B cell (primary cell): Measurements from ENCODE around the gene ZNF415. TPM values are rescaled to one million over a fixed set of nuclear protein-coding genes. Genes with fewer than 3 reads are reported as not detected.

Experiments
- ATAC-seq: fragments of 200-7000 bp; cut with Tn5 transposase; one replicate; pipeline ENCODE4 v1.10.0; 2021; ENCODE audit warnings: low read depth, mild to moderate bottlenecking, moderate number of reproducible peaks, moderate library complexity
- CTCF ChIA-PET: fragments of 350-600 bp; sonication (Branson Sonifier 250); formaldehyde crosslinking; loops from one replicate; lab custom pipeline; 2021; ENCODE audit warnings: antibody characterized with exemption, inconsistent platforms; lab: Charles Lee
- POLR2A ChIA-PET: fragments of 350-600 bp; sonication (Branson Sonifier 250); formaldehyde crosslinking; loops from one replicate; lab custom pipeline; 2021; ENCODE audit warnings: antibody characterized with exemption; lab: Charles Lee
- DNase-seq: peaks from one replicate; pipeline ENCODE4 v3.0.0; 2013
- H2AFZ ChIP-seq: 2 replicates; pipeline ENCODE4 v1.6.1; 2012; ENCODE audit warnings: mild to moderate bottlenecking, low read depth, low read length; ENCODE audit not compliant: insufficient read depth, poor library complexity, severe bottlenecking
- H3K27ac ChIP-seq, 2 donors: 1 replicate in 1 of 2; 2 replicates in 1 of 2; pipeline ENCODE4 v1.5.1; 2012 to 2013; ENCODE audit warnings: low read length in 2 of 2, mild to moderate bottlenecking in 2 of 2, moderate library complexity in 1 of 2
- H3K27me3 ChIP-seq, 4 experiments: fragments of 200-600 bp in 1 of 4; sonication (generic) in 1 of 4; replicated peaks in 1 of 4; 1 replicate in 2 of 4; 2 replicates in 2 of 4; pipeline versions ENCODE4 v1.6.1 to v1.7.0; 2013 to 2016; ENCODE audit warnings: low read length in 3 of 4, mild to moderate bottlenecking in 2 of 4, mixed read lengths in 1 of 4, moderate library complexity in 1 of 4; ENCODE audit not compliant: insufficient read depth in 4 of 4, control insufficient read depth in 3 of 4; ENCODE audit errors: control extremely low read depth in 1 of 4
- H3K36me3 ChIP-seq, 2 experiments: replicated peaks in 1 of 2; 1 replicate in 1 of 2; 2 replicates in 1 of 2; pipeline versions ENCODE4 v1.6.1 to v1.7.1; 2013; ENCODE audit warnings: low read length in 1 of 2; ENCODE audit not compliant: insufficient read depth in 2 of 2, control insufficient read depth in 1 of 2; ENCODE audit errors: control extremely low read depth in 1 of 2, extremely low read depth in 1 of 2
- H3K4me1 ChIP-seq, 2 donors: fragments of 200-600 bp in 1 of 2; sonication (generic) in 1 of 2; 1 replicate in 1 of 2; 2 replicates in 1 of 2; pipeline versions ENCODE4 v1.5.1 to v1.6.1; 2013 to 2017; ENCODE audit warnings: low read length in 2 of 2; ENCODE audit not compliant: control insufficient read depth in 2 of 2, insufficient read depth in 2 of 2
- H3K4me2 ChIP-seq: replicated peaks from 2 replicates; pipeline ENCODE3; 2012; ENCODE audit warnings: mild to moderate bottlenecking, low read depth, low read length; ENCODE audit not compliant: poor library complexity, severe bottlenecking
- H3K4me3 ChIP-seq, 5 experiments: fragments of 200-600 bp in 1 of 5; sonication (generic) in 1 of 5; 1 replicate in 3 of 5; 2 replicates in 2 of 5; pipeline versions ENCODE4 v1.5.1 to v1.7.0; 2011 to 2016; ENCODE audit warnings: low read length in 4 of 5, mild to moderate bottlenecking in 4 of 5, low read depth in 2 of 5, control low read depth in 1 of 5, moderate library complexity in 1 of 5; ENCODE audit not compliant: insufficient read depth in 1 of 5; ENCODE audit errors: control extremely low read depth in 1 of 5, extremely low read depth in 1 of 5
- H3K79me2 ChIP-seq: fragments of 200-600 bp; sonication (generic); one replicate; pipeline ENCODE4 v1.6.0; 2016; ENCODE audit warnings: low read length; ENCODE audit not compliant: control insufficient read depth, insufficient read depth
- H3K9ac ChIP-seq: fragments of 200-600 bp; sonication (generic); 2 replicates; pipeline ENCODE4 v1.6.1; 2017; ENCODE audit warnings: mild to moderate bottlenecking, low read length, moderate library complexity
- H3K9me3 ChIP-seq, 3 donors: one replicate each; pipeline versions ENCODE4 v1.6.1 to v1.7.1; 2013; ENCODE audit warnings: low read length in 2 of 3; ENCODE audit not compliant: control insufficient read depth in 2 of 3, insufficient read depth in 1 of 3; ENCODE audit errors: control extremely low read depth in 1 of 3
- H4K20me1 ChIP-seq: 2 replicates; pipeline ENCODE4 v1.6.0; 2012; ENCODE audit warnings: mild to moderate bottlenecking, low read length; ENCODE audit not compliant: insufficient read depth, control insufficient read depth, poor library complexity, severe bottlenecking
- H3K27ac Mint-ChIP-seq: one replicate; pipeline ENCODE4 v1.8.0; 2021; ENCODE audit warnings: mixed read lengths
- H3K27me3 Mint-ChIP-seq: one replicate; pipeline ENCODE4 v1.8.0; 2021; ENCODE audit warnings: mixed read lengths
- H3K4me1 Mint-ChIP-seq: one replicate; pipeline ENCODE4 v1.8.0; 2021; ENCODE audit warnings: mixed read lengths
- H3K4me3 Mint-ChIP-seq: one replicate; pipeline ENCODE4 v1.8.0; 2021; ENCODE audit warnings: mixed read lengths
- H3K9me3 Mint-ChIP-seq: one replicate; pipeline ENCODE4 v1.8.0; 2022; ENCODE audit warnings: mixed read lengths; ENCODE audit not compliant: insufficient read depth
- EZH2 ChIP-seq: IDR thresholded peaks from 2 replicates; pipeline ENCODE4 v1.6.1; 2012; ENCODE audit warnings: borderline replicate concordance, low read depth, mild to moderate bottlenecking, moderate library complexity, low read length; ENCODE audit not compliant: insufficient read depth, poor library complexity, severe bottlenecking
- WGBS: methylation state at CpG from one replicate; pipeline ENCODE4 v1.1.5; 2013; ENCODE audit warnings: missing lambda C conversion rate; ENCODE audit not compliant: insufficient coverage; 5-methylcytosine and 5-hydroxymethylcytosine counted together
- intact Hi-C: fragments of 100-400 bp; cut with micrococcal nuclease; formaldehyde crosslinking; loops from one replicate; pipeline ENCODE4 v1.10.0; 2022
- polyA plus RNA-seq: library from polyadenylated mRNA; depleted of rRNA; stranded (reverse); fragments of >200 nt; gene quantifications from 2 replicates; pipeline ENCODE4 v1.2.3, GENCODE V29; 2012
- total RNA-seq, 2 donors: library from RNA; stranded (reverse); fragments of 120-200 nt in 1 of 2; gene quantifications; 1 replicate in 1 of 2; 2 replicates in 1 of 2; pipeline versions ENCODE4 v1.2.3 to v1.2.4, GENCODE V29; 2013 to 2022
- TF ChIP-seq, protein P1 (sequence below): fragments of 200-600 bp; IDR thresholded peaks from one replicate; pipeline ENCODE4 v1.8.0; 2022; ENCODE audit warnings: antibody characterized with exemption, mild to moderate bottlenecking

ZNF415 gene
- total and polyA plus RNA-seq, 2 donors (not counting 1 experiment from before 2014, with no cell fraction given) = 4.2 to 6.7 TPM

DNA sequence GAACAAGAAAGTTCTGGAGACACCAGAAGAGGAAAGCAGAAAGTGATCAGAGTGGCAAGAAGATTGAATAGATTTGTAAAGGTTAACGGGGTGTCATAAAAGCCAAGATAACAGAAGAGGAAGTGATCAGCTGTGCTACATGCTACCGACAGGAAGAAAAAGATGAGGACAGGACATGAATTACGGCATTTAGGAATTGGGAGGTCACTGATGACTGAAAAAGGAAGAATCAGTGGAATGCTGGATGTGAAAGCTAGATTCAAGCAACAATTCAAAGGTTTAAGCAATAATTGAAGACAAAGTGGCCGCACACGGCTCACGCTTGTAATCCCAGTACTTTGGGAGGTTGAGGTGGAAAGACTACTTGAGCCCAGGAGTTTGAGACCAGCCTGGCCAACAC, 44.6 kb downstream of the ZNF415 start:
- Histone ChIP-seq H3K36me3 (peaks cover under 1 to 57% of the 10 kb centered on the region in 2 experiments), H2AFZ (no peak overlapping the region), H3K79me2 (peaks cover 17% of the 10 kb centered on the region), H3K9me3 (no peaks in the 10 kb centered on the region), H4K20me1 (peaks cover 9% of the 10 kb centered on the region), H3K4me3 (no peak overlapping the region), H3K4me1 (no peaks in the 10 kb centered on the region), H3K27me3 (no peaks in the 10 kb centered on the region), H3K9ac (no peak overlapping the region), H3K27ac (no peak overlapping the region), H3K4me2 (no peak overlapping the region)
- ChIA-PET CTCF (no interaction called here), POLR2A (no interaction called here)
- Mint-ChIP-seq H3K27me3 (no peaks in the 10 kb centered on the region), H3K4me1 (no peaks in the 10 kb centered on the region), H3K27ac (no peak overlapping the region), H3K9me3 (no peaks in the 10 kb centered on the region), H3K4me3 (no peak overlapping the region)
- ATAC-seq = no peak
- no peak for DNase-seq
- intact Hi-C loops = no loop called here
- no peak for TF ChIP-seq EZH2
- TF ChIP-seq, protein P1, sequence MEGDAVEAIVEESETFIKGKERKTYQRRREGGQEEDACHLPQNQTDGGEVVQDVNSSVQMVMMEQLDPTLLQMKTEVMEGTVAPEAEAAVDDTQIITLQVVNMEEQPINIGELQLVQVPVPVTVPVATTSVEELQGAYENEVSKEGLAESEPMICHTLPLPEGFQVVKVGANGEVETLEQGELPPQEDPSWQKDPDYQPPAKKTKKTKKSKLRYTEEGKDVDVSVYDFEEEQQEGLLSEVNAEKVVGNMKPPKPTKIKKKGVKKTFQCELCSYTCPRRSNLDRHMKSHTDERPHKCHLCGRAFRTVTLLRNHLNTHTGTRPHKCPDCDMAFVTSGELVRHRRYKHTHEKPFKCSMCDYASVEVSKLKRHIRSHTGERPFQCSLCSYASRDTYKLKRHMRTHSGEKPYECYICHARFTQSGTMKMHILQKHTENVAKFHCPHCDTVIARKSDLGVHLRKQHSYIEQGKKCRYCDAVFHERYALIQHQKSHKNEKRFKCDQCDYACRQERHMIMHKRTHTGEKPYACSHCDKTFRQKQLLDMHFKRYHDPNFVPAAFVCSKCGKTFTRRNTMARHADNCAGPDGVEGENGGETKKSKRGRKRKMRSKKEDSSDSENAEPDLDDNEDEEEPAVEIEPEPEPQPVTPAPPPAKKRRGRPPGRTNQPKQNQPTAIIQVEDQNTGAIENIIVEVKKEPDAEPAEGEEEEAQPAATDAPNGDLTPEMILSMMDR = no peak
- 77% methylated on average over 4 of the region's 6 CpGs for WGBS

DNA sequence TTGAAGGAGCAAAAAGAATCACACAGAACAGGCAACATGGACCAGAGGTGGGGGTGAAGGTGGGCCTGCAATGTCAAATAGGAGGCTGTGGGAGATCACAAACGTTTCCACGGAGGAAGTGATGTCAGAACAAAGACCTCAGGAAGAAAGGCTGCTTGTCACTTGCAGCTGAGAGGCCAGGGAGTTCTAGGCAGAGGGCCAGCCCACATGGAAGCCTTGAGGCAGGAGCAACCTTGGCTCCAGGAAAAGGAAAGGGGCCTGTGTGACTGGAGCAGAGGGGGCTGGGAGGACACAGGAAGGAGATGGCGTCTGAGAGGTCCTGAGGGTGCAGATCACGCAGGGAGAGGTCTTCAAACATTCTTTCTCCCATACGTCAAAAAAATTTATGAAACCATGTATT, 45.8 kb downstream of the ZNF415 start:
- no peak overlapping the region for H3K27ac Mint-ChIP-seq
- Histone ChIP-seq H3K4me1 (no peaks in the 10 kb centered on the region), H3K27me3 (no peaks in the 10 kb centered on the region), H3K9me3 (peaks cover 0 to 6% (median 0%) of the 10 kb centered on the region in 3 donors), H2AFZ (no peak overlapping the region), H3K4me3 (no peak overlapping the region), H4K20me1 (peaks cover 4% of the 10 kb centered on the region), H3K36me3 (peaks cover 3 to 63% of the 10 kb centered on the region in 2 experiments), H3K79me2 (peaks cover 11% of the 10 kb centered on the region), H3K4me2 (no peak overlapping the region), H3K27ac (no peak overlapping the region), H3K9ac (no peak overlapping the region)
- WGBS = 0% methylated on average over 2 of the region's 5 CpGs
- ATAC-seq = no peak
- no peaks in the 10 kb centered on the region for H3K4me1 Mint-ChIP-seq
- DNase-seq = no peak
- CTCF ChIA-PET = no interaction called here
- H3K4me3 Mint-ChIP-seq = no peak overlapping the region
- no peaks in the 10 kb centered on the region for H3K9me3 Mint-ChIP-seq
- intact Hi-C loops = no loop called here
- POLR2A ChIA-PET = no interaction called here
- H3K27me3 Mint-ChIP-seq = no peaks in the 10 kb centered on the region
- TF ChIP-seq, protein P1 = no peak
- no peak for TF ChIP-seq EZH2
